HCT116 (cell line): Measurements from ENCODE around the gene COL15A1. TPM values are rescaled to one million over a fixed set of nuclear protein-coding genes. Genes with fewer than 3 reads are reported as not detected.

Source experiments
- ATAC-seq: fragments of 200-7000 bp; cut with Tn5 transposase; 2 replicates; pipeline ENCODE4 v1.9.1; 2020; ENCODE audit warnings: mild to moderate bottlenecking, moderate library complexity
- BruUV-seq: library from RNA; stranded (reverse); fragments of 400-500 nt; replicated peaks from 2 replicates; lab custom pipeline; 2021; lab: Mats Ljungman, UMichigan
- CTCF ChIA-PET: fragments of 300-600 bp; sonication (Branson Sonifier 250); formaldehyde crosslinking; loops from one replicate; lab custom pipeline; 2021; ENCODE audit warnings: antibody characterized with exemption; lab: Charles Lee
- POLR2A ChIA-PET: fragments of 300-600, 350-600 bp; sonication (Branson Sonifier 250); formaldehyde crosslinking; loops from one replicate; lab custom pipeline; 2021; ENCODE audit warnings: antibody characterized with exemption; lab: Charles Lee
- RAD21 ChIA-PET, 2 experiments: fragments of 300-600 bp; sonication (Branson Sonifier 250); formaldehyde crosslinking; loops; one replicate each; lab custom pipeline; 2023; ENCODE audit warnings: low total read pairs in 2 of 2; ENCODE audit not compliant: uncharacterized antibody in 2 of 2, unreplicated experiment in 2 of 2, low non-redundant PET in 1 of 2; lab: Charles Lee
- DNase-seq: peaks from one replicate; pipeline ENCODE4 v3.0.0-alpha.2; 2010; ENCODE audit warnings: low read depth, low spot score
- H2AFZ ChIP-seq: fragments of 200-600 bp; shearing (Covaris generic), sonication (generic); 2 replicates; pipeline ENCODE4 v1.6.1; 2017; ENCODE audit warnings: low read depth, mixed run types, mixed read lengths, antibody characterized with exemption, low read length; ENCODE audit not compliant: poor library complexity, severe bottlenecking
- H3K27ac ChIP-seq: 2 replicates; pipeline ENCODE4 v1.5.1; 2012; ENCODE audit warnings: low read depth, low read length
- H3K27me3 ChIP-seq: fragments of 200-600 bp; sonication (generic); 2 replicates; pipeline ENCODE4 v1.6.1; 2016; ENCODE audit warnings: mixed run types, low read length, mixed read lengths; ENCODE audit not compliant: insufficient read depth
- H3K36me3 ChIP-seq, 2 experiments: fragments of 200-500 bp in 1 of 2; fragments of 200-600 bp in 1 of 2; sonication (Bioruptor generic) in 1 of 2; sonication (generic) in 1 of 2; 2 replicates each; pipeline versions ENCODE4 v1.5.1 to v1.6.1; 2014 to 2016; ENCODE audit warnings: low read length in 2 of 2, inconsistent platforms in 1 of 2, mixed read lengths in 1 of 2, mixed run types in 1 of 2; ENCODE audit not compliant: insufficient read depth in 2 of 2, control insufficient read depth in 1 of 2
- H3K4me1 ChIP-seq, 2 experiments: fragments of 200-600 bp in 1 of 2; sonication (generic) in 1 of 2; 2 replicates each; pipeline versions ENCODE4 v1.5.1 to v1.6.1; 2012 to 2017; ENCODE audit warnings: low read length in 2 of 2, inconsistent platforms in 1 of 2, mild to moderate bottlenecking in 1 of 2, mixed read lengths in 1 of 2, mixed run types in 1 of 2, moderate library complexity in 1 of 2; ENCODE audit not compliant: insufficient read depth in 2 of 2, control insufficient read depth in 1 of 2
- H3K4me2 ChIP-seq: fragments of 200-600 bp; sonication (generic); 2 replicates; pipeline ENCODE4 v1.6.1; 2017; ENCODE audit warnings: mixed run types, low read length, mixed read lengths
- H3K4me3 ChIP-seq, 2 experiments: fragments of 200-600 bp in 1 of 2; sonication (generic) in 1 of 2; replicated peaks in 1 of 2; 2 replicates each; pipeline ENCODE4 v1.5.1; 2011 to 2016; ENCODE audit warnings: low read length in 2 of 2, control low read depth in 1 of 2, low read depth in 1 of 2, mild to moderate bottlenecking in 1 of 2, mixed read lengths in 1 of 2, mixed run types in 1 of 2
- H3K79me2 ChIP-seq: fragments of 200-600 bp; sonication (generic); 2 replicates; pipeline ENCODE4 v1.6.1; 2017; ENCODE audit warnings: mild to moderate bottlenecking, mixed run types, low read length, moderate library complexity, mixed read lengths; ENCODE audit not compliant: insufficient read depth
- H3K9ac ChIP-seq: fragments of 200-600 bp; sonication (generic); 2 replicates; pipeline ENCODE4 v1.6.1; 2016; ENCODE audit warnings: low read length, mixed read lengths
- H3K9me2 ChIP-seq: fragments of 200-600 bp; sonication (generic), shearing (Covaris generic); 2 replicates; pipeline ENCODE4 v1.6.1; 2017; ENCODE audit warnings: mixed run types, mild to moderate bottlenecking, moderate library complexity; ENCODE audit not compliant: insufficient read depth
- H3K9me3 ChIP-seq, 2 experiments: fragments of 200-500 bp in 1 of 2; fragments of 200-600 bp in 1 of 2; sonication (Bioruptor generic) in 1 of 2; sonication (generic) in 1 of 2; 2 replicates each; pipeline ENCODE4 v1.6.1; 2014 to 2017; ENCODE audit warnings: low read length in 2 of 2, mixed read lengths in 2 of 2, inconsistent platforms in 1 of 2, low read depth in 1 of 2, mild to moderate bottlenecking in 1 of 2, mixed run types in 1 of 2, moderate library complexity in 1 of 2; ENCODE audit not compliant: control insufficient read depth in 1 of 2, insufficient read depth in 1 of 2
- H4K20me1 ChIP-seq: fragments of 200-600 bp; sonication (generic), shearing (Covaris generic); 2 replicates; pipeline ENCODE4 v1.6.1; 2017; ENCODE audit warnings: mixed run types, mild to moderate bottlenecking, moderate library complexity; ENCODE audit not compliant: insufficient read depth
- ATF3 ChIP-seq: IDR thresholded peaks from 2 replicates; pipeline ENCODE4 v1.6.1; 2012
- EZH2 ChIP-seq: fragments of 200-600 bp; sonication (generic); IDR thresholded peaks from 2 replicates; pipeline ENCODE4 v1.6.1; 2017; ENCODE audit warnings: antibody characterized with exemption, mixed run types
- JUND ChIP-seq: IDR thresholded peaks from 2 replicates; pipeline ENCODE4 v1.6.1; 2012
- YY1 ChIP-seq: IDR thresholded peaks from 2 replicates; pipeline ENCODE4 v1.6.1; 2011; ENCODE audit warnings: low read length, low read depth, moderate library complexity, mild to moderate bottlenecking; ENCODE audit not compliant: insufficient replicate concordance; ENCODE audit errors: extremely low read depth
- intact Hi-C: fragments of 100-400 bp; cut with micrococcal nuclease; formaldehyde crosslinking; loops from 2 replicates; pipeline ENCODE4 v1.10.0; 2022
- total RNA-seq: library from RNA; stranded (reverse); gene quantifications from one replicate; pipeline ENCODE4 v1.2.1, GENCODE V29; 2021; ENCODE audit not compliant: unreplicated experiment

The COL15A1 gene
- total RNA-seq, 1 experiment from 2014 or later = 0.15 TPM

GRCh38 chr9:98950262-98950661, 6.6 kb downstream of the COL15A1 start:
- TF ChIP-seq JUND = no peak
- TF ChIP-seq, all 23 proteins: peak for 0
- Histone ChIP-seq H2AFZ (no peak overlapping the region), H3K4me3 (no peak overlapping the region), H3K36me3 (no peaks in the 10 kb centered on the region), H3K9me2 (no peaks in the 10 kb centered on the region), H3K9ac (no peak overlapping the region), H3K9me3 (no peaks in the 10 kb centered on the region), H3K27me3 (peaks cover 5% of the 10 kb centered on the region; the same call in 1 of the 2 replicates), H3K4me2 (no peak overlapping the region), H3K27ac (no peak overlapping the region), H3K79me2 (no peaks in the 10 kb centered on the region), H3K4me1 (no peaks in the 10 kb centered on the region), H4K20me1 (no peaks in the 10 kb centered on the region)
- intact Hi-C loops = no loop called here
- DNase-seq = no peak
- ChIA-PET CTCF (no interaction called here), RAD21 (no interaction called here), POLR2A (no interaction called here)
- no TSS peak for BruUV-seq
- no peak for ATAC-seq

GRCh38 chr9:98951967-98952366, 8.3 kb downstream of the COL15A1 start:
- no peaks in the 10 kb centered on the region for H3K79me2 ChIP-seq
- ATAC-seq (no peak), DNase-seq (no peak)
- no peaks in the 10 kb centered on the region for H3K4me1 ChIP-seq
- RAD21 ChIA-PET = no interaction called here
- H3K36me3 ChIP-seq = no peaks in the 10 kb centered on the region
- no peak overlapping the region for H3K4me3 ChIP-seq
- no peaks in the 10 kb centered on the region for H4K20me1 ChIP-seq
- no peaks in the 10 kb centered on the region for H3K9me2 ChIP-seq
- BruUV-seq = no TSS peak
- intact Hi-C loops = no loop called here
- H3K27me3 ChIP-seq = no peaks in the 10 kb centered on the region
- H3K4me2 ChIP-seq = no peak overlapping the region
- CTCF ChIA-PET = no interaction called here
- no peak for TF ChIP-seq EZH2
- no peak for TF ChIP-seq YY1
- TF ChIP-seq ATF3 = no peak
- H2AFZ ChIP-seq = no peak overlapping the region
- POLR2A ChIA-PET = no interaction called here
- H3K9me3 ChIP-seq = no peaks in the 10 kb centered on the region
- H3K27ac ChIP-seq = no peak overlapping the region
- no peak overlapping the region for H3K9ac ChIP-seq
